Activated CD4-positive, alpha-beta T cell treated with anti-CD3 and anti-CD28 coated beads, Interleukin-2, Interleukin-6, amounts not matched to agents 100 ng/mL and 50 ng/mL, durations not matched to agents 16 hours and 8 hours (primary cell): ENCODE results near the gene PHLPP2.
"Not testable (repeated sequence)": the region's sequence is repeated elsewhere in the genome, so short reads cannot be mapped to it uniquely, and the experiment has no call there.

ENCODE experiments used
- DNase-seq: peaks from one replicate; pipeline ENCODE4 v3.0.0-alpha.2; 2020

Gene PHLPP2

GRCh38 chr16:71722801-71723536 lies 1.5 kb downstream of the PHLPP2 start:
- DNase-seq = peak; percentile 61

- DNase-seq = no peak
Measured at GRCh38 chr16:71721066-71721740, 3.3 kb downstream of the PHLPP2 start.

DNA sequence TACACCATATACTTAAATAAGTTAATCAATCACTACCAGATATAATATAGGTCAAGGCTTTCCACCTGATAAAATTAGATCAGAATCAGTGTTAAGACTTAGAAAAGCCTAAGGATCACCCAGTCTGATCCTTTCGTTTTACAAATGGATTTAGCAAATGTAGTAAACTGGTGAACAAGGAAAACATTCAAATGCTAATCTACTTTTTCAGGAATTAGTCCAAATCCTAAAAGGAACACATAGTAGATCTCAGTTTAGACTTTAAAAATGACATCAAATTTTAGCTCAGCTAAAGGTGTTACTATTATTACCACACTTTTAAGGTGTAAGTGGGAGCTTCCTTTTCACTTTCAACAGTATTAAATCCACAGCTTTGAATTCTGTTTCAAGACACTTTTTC lies 12.0 kb downstream of the PHLPP2 start:
- DNase-seq = no peak

- DNase-seq = peak; percentile 14
Measured at GRCh38 chr16:71711789-71712188, 12.7 kb downstream of the PHLPP2 start.

GRCh38 chr16:71709229-71709781 lies 15.2 kb downstream of the PHLPP2 start:
- no peak for DNase-seq

- DNase-seq = no peak
Measured at GRCh38 chr16:71708696-71709095, 15.8 kb downstream of the PHLPP2 start.

GRCh38 chr16:71707199-71707598 lies 17.3 kb downstream of the PHLPP2 start:
- DNase-seq = no peak

GRCh38 chr16:71706046-71706445 lies 18.5 kb downstream of the PHLPP2 start:
- no peak for DNase-seq

DNA sequence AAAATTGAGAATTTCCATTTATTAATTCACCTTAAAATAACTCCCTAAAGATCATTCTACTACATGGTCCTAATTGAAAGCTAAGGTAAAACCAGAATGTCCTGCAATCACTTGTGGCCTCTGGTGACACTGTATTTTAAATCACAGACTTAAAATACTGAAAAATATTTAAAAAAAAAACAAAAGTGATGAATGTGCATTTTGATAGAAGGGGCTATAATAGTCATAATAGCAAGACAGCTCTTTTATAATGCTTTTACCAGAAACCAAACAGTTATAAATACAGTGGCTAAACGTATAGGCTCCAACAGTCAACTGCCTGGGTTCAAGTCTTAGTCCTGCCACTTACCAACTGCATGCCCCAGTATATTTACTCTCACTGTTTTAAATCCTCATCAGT lies 21.2 kb downstream of the PHLPP2 start:
- DNase-seq = no peak

- no peak for DNase-seq
Measured at GRCh38 chr16:71700831-71701230, 23.7 kb downstream of the PHLPP2 start.

GRCh38 chr16:71698491-71698890 lies 26.0 kb downstream of the PHLPP2 start:
- no peak for DNase-seq

- DNase-seq = no peak
Measured at GRCh38 chr16:71693164-71693563, 31.3 kb downstream of the PHLPP2 start.

DNA sequence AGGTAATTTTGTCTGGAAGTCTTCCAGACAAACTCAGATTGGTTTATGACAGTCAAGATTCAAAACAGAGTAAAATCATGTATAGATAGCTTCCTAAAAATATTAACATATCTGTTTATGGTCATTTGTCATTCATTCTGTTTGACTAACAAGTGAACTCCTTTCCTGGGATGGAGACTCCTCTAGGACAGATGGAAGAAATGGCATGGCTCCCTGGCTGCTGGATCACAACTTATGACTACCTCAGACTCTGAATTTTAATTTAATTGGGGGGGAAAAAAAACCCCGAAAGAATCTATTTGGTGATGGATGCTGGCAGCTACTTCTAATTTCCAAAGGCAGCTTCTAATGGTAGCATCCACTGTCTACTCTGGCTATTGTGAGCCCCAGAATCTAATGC lies 34.6 kb downstream of the PHLPP2 start:
- DNase-seq = no peak

- DNase-seq = no peak
Measured at GRCh38 chr16:71687861-71688260, 36.6 kb downstream of the PHLPP2 start.

DNA sequence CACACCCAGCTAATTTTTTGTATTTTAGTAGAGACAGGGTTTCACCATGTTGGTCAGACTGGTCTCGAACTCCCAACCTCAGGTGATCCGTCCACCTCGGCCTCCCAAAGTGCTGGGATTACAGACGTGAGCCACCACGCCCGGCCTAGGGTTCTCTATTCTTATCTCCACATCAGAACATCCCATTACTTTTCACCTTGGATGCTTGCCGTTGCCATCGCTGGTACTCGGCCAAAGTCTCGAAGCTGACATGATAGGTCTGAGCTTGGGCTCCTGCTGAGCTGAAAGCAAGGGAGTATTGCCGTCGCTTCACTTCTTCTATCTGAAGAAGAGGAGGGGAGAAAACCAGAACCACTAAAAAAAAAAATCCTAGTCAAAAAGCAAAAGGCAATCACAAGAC lies 40.2 kb downstream of the PHLPP2 start:
- not testable (repeated sequence) for DNase-seq

DNA sequence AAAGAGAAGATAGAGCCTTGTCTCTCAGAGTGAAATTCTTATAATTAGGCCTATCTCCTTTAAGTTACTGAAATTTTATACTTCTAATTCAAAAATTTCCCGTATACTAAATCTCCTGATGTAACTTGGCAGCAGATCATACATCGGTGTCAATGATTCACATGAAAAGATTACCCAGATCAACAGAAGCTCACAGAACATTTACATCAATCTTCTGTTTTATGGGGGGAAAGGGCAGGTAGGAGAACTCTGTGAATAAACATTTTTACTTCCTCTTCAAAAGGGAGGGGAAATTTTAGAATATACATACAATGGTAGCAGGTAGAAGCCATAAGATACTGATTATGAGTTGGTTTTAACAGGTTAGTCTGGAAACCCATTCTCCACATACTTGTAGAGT lies 43.1 kb downstream of the PHLPP2 start:
- no peak for DNase-seq

- no peak for DNase-seq
Measured at GRCh38 chr16:71676236-71676635, 48.3 kb downstream of the PHLPP2 start.

GRCh38 chr16:71675380-71675779 lies 49.1 kb downstream of the PHLPP2 start:
- DNase-seq = no peak

DNA sequence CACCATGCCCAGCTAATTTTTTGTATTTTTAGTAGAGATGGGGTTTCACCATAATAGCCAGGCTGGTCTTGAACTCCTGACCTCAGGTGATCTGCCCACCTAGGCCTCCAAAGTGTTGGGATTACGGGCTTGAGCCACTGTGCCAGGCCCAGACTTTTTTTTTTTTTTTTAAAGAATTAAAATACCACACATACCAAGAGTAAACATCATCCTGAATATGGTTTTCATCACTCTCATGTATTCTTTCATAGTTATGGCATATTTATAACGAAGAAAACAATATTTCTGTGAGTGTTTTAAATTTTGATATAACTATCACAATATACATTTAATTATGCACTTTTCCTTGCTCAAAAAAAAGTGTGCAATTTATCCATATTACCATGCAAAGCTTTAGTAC lies 50.3 kb downstream of the PHLPP2 start:
- DNase-seq = no peak

DNA sequence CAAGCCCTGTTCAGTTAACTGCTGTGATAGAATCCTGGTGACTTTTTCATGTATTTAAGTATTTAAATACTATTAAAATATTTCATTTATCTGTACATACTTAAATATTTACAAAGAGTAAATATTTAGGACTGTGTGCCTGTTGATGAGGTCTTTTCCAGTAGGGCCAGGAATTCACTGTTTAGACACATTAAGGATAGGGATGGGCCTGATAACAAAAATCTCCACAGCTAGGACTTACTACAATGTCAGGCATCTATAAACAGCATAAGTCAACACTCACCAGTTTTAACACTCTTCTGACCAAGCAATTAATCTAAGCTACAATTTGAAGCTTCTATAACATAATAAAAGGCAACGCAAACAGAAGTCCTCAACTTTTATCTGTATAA lies 50.9 kb downstream of the PHLPP2 start:
- DNase-seq = no peak

DNA sequence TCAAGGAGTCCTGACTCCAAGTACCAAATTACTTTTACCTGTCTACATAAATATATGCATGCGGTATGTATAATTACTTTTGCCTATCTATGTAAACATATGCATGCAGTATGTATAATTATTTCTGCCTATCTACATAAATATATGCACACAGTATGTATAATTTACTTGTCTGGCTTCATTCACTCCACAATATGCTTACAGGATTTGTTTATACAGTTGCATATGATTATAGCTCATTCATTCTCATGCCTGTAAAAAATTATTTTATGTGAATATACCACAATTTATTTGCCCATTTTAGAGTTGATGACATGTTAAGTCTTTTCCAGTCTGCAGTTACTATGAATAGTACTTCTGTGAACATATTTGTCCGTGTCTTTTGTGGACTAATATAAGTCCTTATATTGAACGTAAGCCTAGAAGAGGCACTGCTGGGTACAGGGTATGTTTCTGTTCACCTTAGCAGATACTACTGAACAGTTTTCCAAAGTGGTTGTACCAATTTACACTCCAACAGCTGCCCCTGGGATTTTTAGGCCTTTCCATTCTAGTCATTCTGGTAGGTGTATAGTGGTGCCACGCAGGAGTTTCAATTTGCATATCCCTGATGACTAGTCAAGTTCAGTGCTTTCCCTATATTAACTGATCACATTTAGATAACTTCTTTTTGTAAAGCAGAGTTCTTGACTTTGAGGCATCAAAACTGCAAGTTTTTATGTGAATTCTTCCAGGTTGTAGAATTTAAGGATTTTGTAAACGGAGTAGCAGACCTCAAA lies 51.5 kb downstream of the PHLPP2 start:
- peak; percentile 20 for DNase-seq

- no peak for DNase-seq
Measured at GRCh38 chr16:71672125-71672524, 52.4 kb downstream of the PHLPP2 start.

DNA sequence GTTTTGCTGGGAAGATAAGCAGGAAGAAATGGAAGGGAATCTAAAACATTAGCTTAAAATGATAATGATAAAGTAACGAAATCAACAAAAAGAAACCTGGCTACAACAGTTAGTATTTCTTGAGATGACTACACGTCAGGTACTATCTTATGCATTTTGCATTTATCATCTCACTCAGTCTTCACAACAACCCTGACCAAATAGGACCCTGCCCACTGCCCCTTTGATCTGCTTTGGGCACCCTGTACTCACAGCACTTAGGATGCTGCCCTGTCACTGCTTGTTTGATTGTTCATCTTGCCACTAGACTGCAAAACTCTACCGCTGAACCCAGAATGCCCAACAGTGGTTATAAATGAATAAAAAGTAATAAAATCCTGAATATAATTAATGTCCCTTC lies 53.3 kb downstream of the PHLPP2 start:
- DNase-seq = no peak

- DNase-seq = no peak
Measured at GRCh38 chr16:71670537-71670936, 54.0 kb downstream of the PHLPP2 start.
